BJ (cell line): Measurements from ENCODE around the gene DOCK1. TPM values are rescaled to one million over a fixed set of nuclear protein-coding genes. Genes with fewer than 3 reads are reported as not detected.
"Not testable (repeated sequence)": the region's sequence is repeated elsewhere in the genome, so short reads cannot be mapped to it uniquely, and the experiment has no call there.

Experiments
- CTCF ChIA-PET: fragments of 350-600 bp; formaldehyde crosslinking; extraction: SDS; loops from one replicate; lab custom pipeline; 2021; ENCODE audit warnings: antibody characterized with exemption, inconsistent platforms; lab: Yijun Ruan, JAX
- POLR2A ChIA-PET: fragments of 300-600 bp; sonication (Branson Sonifier 250); formaldehyde crosslinking; extraction: SDS; loops from one replicate; lab custom pipeline; 2021; ENCODE audit warnings: antibody characterized with exemption; lab: Charles Lee
- DNase-seq: peaks from one replicate; pipeline ENCODE4 v3.0.0-alpha.2; 2011; ENCODE audit warnings: low read depth
- H3K27me3 ChIP-seq: 2 replicates; pipeline ENCODE4 v1.6.0; 2011; ENCODE audit warnings: low read length; ENCODE audit not compliant: control insufficient read depth, insufficient read depth
- H3K36me3 ChIP-seq: 2 replicates; pipeline ENCODE4 v1.5.1; 2011; ENCODE audit warnings: low read length; ENCODE audit not compliant: control insufficient read depth, insufficient read depth
- H3K4me3 ChIP-seq: 2 replicates; pipeline ENCODE4 v1.5.1; 2011; ENCODE audit warnings: low read depth, mild to moderate bottlenecking, control low read depth, low read length
- CTCF ChIP-seq: IDR thresholded peaks from 2 replicates; pipeline ENCODE4 v1.5.1; 2011; ENCODE audit warnings: low read depth, mild to moderate bottlenecking, control low read depth, inconsistent platforms, low read length, moderate library complexity; ENCODE audit not compliant: insufficient read depth
- polyA plus RNA-seq: library from polyadenylated mRNA; depleted of rRNA; stranded (reverse); fragments of >200 nt; gene quantifications from 2 replicates; pipeline ENCODE4 v1.2.3, GENCODE V29; 2011

Gene DOCK1
- polyA plus RNA-seq, 1 experiment, result 20.0 TPM

DNA sequence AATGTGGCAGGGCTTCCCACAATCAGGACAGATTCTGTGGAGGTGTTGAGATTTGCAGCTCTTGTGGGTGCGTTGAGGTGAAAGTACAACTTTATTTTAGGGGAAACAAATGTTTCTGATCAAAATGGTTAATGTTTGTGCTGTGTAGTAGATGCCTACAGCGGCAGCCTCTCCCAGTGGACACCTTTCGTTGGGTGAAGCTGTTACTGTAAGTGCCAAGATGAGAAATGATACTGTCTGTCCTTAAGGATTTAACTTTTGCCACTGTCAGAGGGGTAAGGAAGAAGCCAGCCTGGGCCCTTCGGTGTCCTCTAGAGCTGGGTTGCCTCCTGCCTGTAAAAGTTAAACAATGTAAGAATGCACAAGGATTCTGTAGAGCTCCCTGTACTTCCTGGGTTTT, 27.9 kb downstream of the DOCK1 start:
- no peaks in the 10 kb centered on the region for H3K27me3 ChIP-seq
- CTCF ChIA-PET, result no interaction called here
- DNase-seq, result no peak
- POLR2A ChIA-PET, result no interaction called here
- H3K36me3 ChIP-seq, result peaks cover 5% of the 10 kb centered on the region; the same call in 1 of the 2 replicates
- H3K4me3 ChIP-seq, result no peak overlapping the region
- no peak for TF ChIP-seq CTCF

- no peak for DNase-seq
- no peak for TF ChIP-seq CTCF
- CTCF ChIA-PET, result no interaction called here
- Histone ChIP-seq H3K27me3 (no peaks in the 10 kb centered on the region), H3K4me3 (no peak overlapping the region), H3K36me3 (no peaks in the 10 kb centered on the region)
- POLR2A ChIA-PET, result interaction anchor here (0.6 to 0.7 kb wide), 2 partner anchors 209 to 1080 kb away, joined by 3 to 4 read pairs; no protein-coding TSS in a partner anchor
Observed at GRCh38 chr10:126935263-126935946, 30.2 kb downstream of the DOCK1 start.

DNA sequence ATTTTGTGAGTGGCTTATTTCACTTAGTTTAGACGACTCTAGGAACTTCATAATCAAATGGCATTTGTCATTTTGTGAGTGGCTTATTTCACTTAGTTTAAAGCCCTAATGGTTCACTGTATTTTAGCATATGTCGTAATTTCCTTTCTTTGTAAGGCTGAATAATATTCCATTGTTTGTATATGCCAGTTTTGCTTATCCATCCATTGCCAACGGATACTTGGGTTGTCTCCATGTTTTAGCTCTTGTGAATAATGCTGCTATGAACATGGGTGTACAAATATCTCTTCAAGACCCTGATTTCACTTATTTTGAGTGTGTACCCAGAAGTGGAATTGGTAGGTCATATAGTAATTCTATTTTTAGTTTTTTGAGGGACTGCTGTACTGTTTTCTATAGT, 31.8 kb downstream of the DOCK1 start:
- DNase-seq, result no peak
- CTCF ChIA-PET, result no interaction called here

DNA sequence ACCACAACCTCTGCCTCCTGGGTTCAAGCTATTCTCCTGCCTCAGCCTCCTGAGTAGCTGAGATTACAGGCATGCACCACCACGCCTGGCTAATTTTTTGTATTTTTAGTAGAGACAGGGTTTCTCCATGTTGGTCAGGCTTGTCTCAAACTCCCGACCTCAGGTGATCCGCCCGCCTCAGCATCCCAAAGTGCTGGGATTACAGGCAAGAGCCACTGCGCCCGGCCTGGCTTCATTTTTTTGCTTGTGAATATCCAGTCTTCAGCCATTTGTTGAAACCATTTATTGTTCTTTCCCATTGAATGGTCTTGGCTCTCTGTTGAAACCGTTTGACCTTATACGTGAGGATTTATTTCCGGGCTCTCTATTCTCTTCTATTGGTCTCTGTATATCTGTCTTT, 32.9 kb downstream of the DOCK1 start:
- DNase-seq, H3K36me3 ChIP-seq, H3K27me3 ChIP-seq, H3K4me3 ChIP-seq, CTCF ChIA-PET, POLR2A ChIA-PET: not testable (repeated sequence)

More for the DNA sequence above, 31.8 kb downstream of the DOCK1 start:
- POLR2A ChIA-PET, result no interaction called here
- TF ChIP-seq CTCF, result no peak
- Histone ChIP-seq H3K36me3 (no peaks in the 10 kb centered on the region), H3K4me3 (no peak overlapping the region), H3K27me3 (no peaks in the 10 kb centered on the region)

- Histone ChIP-seq H3K4me3 (no peak overlapping the region), H3K36me3 (no peaks in the 10 kb centered on the region), H3K27me3 (no peaks in the 10 kb centered on the region)
- TF ChIP-seq CTCF, result no peak
- CTCF ChIA-PET, result no interaction called here
- DNase-seq, result no peak
- POLR2A ChIA-PET, result no interaction called here
Observed at GRCh38 chr10:126939706-126940105, 34.5 kb downstream of the DOCK1 start.
